GM18520 (cell line): Measurements from ENCODE around the gene BCL2A1.
"Not testable (repeated sequence)": the region's sequence is repeated elsewhere in the genome, so short reads cannot be mapped to it uniquely, and the experiment has no call there.

Experiments
- ATAC-seq: cut with Tn5 transposase; IDR thresholded peaks from one replicate; pipeline ENCODE4 v1.9.1; 2021; ENCODE audit not compliant: unreplicated experiment

BCL2A1 gene

GRCh38 chr15:79926116-79926515 lies 44.9 kb downstream of the BCL2A1 start:
- not testable (repeated sequence) for ATAC-seq

DNA sequence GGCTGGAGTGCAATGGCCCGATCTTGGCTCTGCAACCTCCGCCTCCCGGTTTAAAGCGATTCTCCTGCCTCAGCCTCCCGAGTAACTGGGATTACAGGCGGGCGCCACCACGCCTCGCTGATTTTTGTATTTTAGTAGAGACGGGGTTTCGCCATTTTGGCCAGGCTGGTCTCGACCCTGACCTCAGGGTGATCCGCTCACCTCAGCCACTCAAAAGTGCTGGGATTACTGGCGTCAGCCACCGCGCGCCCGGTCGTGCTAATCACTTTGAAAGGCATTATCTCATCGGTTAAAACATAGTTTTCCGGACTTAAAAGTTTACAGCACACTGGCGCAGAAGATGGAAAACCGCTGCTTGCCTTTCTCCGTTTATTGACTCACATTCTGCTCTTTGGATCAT lies 46.6 kb downstream of the BCL2A1 start:
- no peak for ATAC-seq

GRCh38 chr15:79923515-79924169 lies 47.4 kb downstream of the BCL2A1 start:
- peak; percentile 94 for ATAC-seq

DNA sequence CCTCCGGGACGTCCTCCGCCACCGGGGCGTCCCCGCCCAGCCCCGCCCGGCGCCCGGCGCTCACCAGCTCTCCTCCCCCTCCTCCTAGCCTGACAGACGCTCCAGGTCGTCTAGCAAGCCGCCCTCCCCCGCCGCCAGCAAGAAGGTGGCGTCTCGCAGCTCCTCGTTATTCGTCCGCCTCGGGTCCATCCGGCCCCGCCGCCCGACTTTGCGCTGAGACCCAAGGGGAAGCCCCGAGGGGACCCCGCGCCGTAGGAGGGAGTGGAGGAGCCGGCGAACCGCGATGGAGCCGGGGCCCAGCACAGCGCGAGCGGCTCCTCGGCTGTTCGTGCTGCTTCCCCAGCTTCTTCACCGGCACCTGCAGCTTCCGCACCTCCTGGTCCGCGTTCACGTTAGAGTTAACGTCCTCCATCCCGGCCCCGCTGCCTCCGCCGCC lies 47.9 kb downstream of the BCL2A1 start:
- ATAC-seq, result peak; percentile 21

GRCh38 chr15:79922512-79923078 lies 48.4 kb downstream of the BCL2A1 start:
- ATAC-seq, result no peak

DNA sequence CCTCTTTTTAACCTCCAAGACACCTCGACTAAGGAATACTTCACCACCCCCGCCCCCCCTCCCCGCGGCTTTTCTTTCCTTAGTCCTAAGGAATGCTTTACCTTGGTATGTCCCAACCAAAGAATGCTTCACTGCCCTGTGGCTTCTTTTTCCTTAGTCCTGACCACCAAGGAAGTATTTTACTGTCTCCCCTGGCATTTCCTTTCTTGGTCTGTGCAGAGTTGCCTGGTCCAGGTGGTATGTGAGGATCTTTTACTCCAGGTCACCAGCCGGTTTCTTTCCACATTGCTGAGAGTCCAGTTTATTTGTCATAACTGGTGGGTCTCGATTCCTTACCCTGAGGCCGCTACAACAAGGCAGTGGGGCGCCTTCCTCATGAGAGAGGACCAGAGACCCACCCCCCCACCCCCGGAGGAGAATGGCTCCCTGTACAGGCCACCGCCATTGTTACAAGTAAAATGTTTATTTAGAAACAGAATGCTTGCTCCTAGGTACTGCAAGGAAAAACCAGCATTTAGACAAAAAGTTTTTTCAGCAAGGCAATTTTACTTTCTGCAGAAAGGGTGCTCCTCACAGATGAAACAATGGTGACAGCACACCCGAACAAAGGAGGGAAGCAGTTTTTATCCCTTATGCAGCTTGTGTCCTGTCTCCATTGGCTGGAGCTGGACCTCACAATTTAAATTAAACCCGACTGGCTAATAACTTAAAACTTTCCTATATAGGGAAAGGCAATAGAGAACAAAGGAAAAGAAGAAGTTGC lies 51.1 kb downstream of the BCL2A1 start:
- no peak for ATAC-seq

DNA sequence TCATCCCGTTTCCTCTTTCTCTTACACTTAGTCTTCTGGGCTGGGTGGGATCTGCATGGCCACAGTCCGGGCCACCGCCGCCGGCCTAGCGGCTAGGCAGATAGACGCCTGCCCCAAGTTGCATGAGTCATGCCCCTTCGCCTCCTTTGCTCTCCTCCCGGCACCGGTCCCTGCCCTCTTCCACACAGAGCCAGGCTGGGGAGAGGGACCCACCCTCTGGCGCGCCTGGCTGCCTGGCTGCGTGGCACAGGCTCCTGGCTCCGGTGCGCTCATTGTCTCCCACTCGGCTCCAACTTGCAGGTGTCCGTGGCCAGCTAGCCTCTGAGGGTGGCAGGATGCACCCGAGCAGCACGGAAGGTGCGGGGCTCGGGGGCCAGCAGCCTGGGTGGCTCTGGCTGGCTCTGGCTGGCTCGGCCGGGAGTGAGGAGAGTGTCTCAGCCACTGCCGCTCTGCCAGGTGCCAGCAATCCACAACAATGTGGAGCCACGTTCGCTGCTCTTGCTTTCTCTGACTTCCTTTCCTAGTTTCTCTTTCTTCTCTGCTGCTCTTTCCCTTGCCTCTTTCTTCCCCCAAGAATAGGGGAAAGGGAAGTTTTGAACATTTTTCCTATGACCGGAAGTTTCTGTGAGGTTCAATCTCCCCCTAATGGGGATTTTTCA lies 51.8 kb downstream of the BCL2A1 start:
- no peak for ATAC-seq

DNA sequence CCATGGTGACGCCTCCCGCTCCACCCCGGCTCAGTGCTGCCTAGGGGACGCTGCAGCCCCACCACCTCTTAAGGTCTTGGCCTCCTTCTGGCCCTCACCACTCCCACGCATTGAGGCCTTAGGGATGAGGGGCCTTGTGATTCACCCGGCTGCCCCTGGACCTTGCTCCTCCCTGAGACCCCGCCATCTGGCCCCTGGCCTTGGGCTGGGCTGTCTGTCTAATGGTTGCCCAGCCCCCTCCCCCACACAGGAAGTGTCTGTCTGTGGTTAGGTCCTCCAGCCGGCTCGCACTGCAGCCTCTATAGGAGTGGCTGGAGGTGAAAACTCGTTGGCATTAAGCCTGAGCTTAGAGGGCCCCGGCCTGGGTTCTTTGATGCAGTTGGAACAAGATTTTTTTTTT lies 52.7 kb downstream of the BCL2A1 start:
- no peak for ATAC-seq

GRCh38 chr15:79916502-79917132 lies 54.4 kb downstream of the BCL2A1 start:
- no peak for ATAC-seq

GRCh38 chr15:79915776-79916501 lies 55.1 kb downstream of the BCL2A1 start:
- not testable (repeated sequence) for ATAC-seq

DNA sequence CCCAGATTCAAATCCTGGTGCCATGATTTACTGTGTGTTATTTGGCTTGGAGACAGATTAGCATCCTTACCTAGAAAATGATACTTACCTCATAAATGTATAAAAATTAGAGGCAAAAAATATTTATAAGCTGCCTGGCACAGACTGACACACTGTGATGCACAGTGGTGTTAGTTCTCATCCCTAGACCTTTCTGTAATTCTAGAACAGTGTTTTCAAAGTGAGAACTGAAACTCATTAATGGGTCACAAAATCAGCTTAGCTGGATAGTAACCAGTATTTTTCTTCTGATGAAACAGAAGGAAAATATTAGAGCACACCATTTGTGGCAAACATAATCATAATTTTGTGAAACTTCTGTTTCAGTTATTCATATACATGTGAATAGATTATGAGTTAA lies 56.3 kb downstream of the BCL2A1 start:
- ATAC-seq, result no peak
